GM21786 (cell line): ENCODE measurements around the gene GALK1.
"Not testable (repeated sequence)": the region's sequence is repeated elsewhere in the genome, so short reads cannot be mapped to it uniquely, and the experiment has no call there.

ENCODE experiments used
- ATAC-seq: cut with Tn5 transposase; IDR thresholded peaks from one replicate; pipeline ENCODE4 v1.9.1; 2021; ENCODE audit not compliant: unreplicated experiment

Gene GALK1

GRCh38 chr17:75767881-75768280 lies 2.9 kb upstream of the GALK1 start:
- no peak for ATAC-seq

- no peak for ATAC-seq
Measured at GRCh38 chr17:75765981-75766380, 989 bp upstream of the GALK1 start.

- no peak for ATAC-seq
Measured at GRCh38 chr17:75764417-75764710, 628 bp downstream of the GALK1 start.

GRCh38 chr17:75763613-75764416 lies 1.2 kb downstream of the GALK1 start:
- no peak for ATAC-seq

GRCh38 chr17:75763269-75763607 lies 1.8 kb downstream of the GALK1 start:
- no peak for ATAC-seq

- no peak for ATAC-seq
Measured at GRCh38 chr17:75762513-75763268, 2.3 kb downstream of the GALK1 start.

- not testable (repeated sequence) for ATAC-seq
Measured at GRCh38 chr17:75759978-75760640, 4.9 kb downstream of the GALK1 start.

- ATAC-seq, result no peak
Measured at GRCh38 chr17:75759457-75759856, 5.5 kb downstream of the GALK1 start.

- ATAC-seq, result no peak
Measured at GRCh38 chr17:75758131-75758905, 6.7 kb downstream of the GALK1 start.

GRCh38 chr17:75757086-75757681 lies 7.8 kb downstream of the GALK1 start:
- ATAC-seq, result no peak

GRCh38 chr17:75756451-75757085 lies 8.4 kb downstream of the GALK1 start:
- ATAC-seq, result no peak

- ATAC-seq, result no peak
Measured at GRCh38 chr17:75755990-75756389, 9.0 kb downstream of the GALK1 start.

- no peak for ATAC-seq
Measured at GRCh38 chr17:75755205-75755901, 9.6 kb downstream of the GALK1 start.

GRCh38 chr17:75754378-75755204 lies 10.4 kb downstream of the GALK1 start:
- no peak for ATAC-seq

- no peak for ATAC-seq
Measured at GRCh38 chr17:75753514-75754377, 11.2 kb downstream of the GALK1 start.

- no peak for ATAC-seq
Measured at GRCh38 chr17:75752802-75753513, 12.0 kb downstream of the GALK1 start.

- ATAC-seq, result no peak
Measured at GRCh38 chr17:75752405-75752709, 12.6 kb downstream of the GALK1 start.
